Upper lobe of left lung (tissue), 6 donors: ENCODE measurements around the gene MBNL2. TPM values are rescaled to one million over a fixed set of nuclear protein-coding genes. Genes with fewer than 3 reads are reported as not detected.

Source experiments
- ATAC-seq, 2 donors: fragments of 200-7000 bp; cut with Tn5 transposase; one replicate each; pipeline ENCODE4 v1.9.1; 2022; ENCODE audit warnings: mild to moderate bottlenecking in 2 of 2, moderate library complexity in 2 of 2; ENCODE audit not compliant: low FRiP score in 2 of 2
- DNase-seq, 2 donors: peaks; one replicate each; pipeline ENCODE4 v3.0.0-alpha.2; 2019 to 2020
- H3K27ac ChIP-seq, 4 donors: fragments of 200-600 bp; sonication (generic); one replicate each; pipeline ENCODE4 v1.5.1; 2016 to 2019
- H3K27me3 ChIP-seq, 4 donors: fragments of 200-600 bp; sonication (generic); one replicate each; pipeline ENCODE4 v1.5.1; 2017 to 2019
- H3K36me3 ChIP-seq, 4 donors: fragments of 200-600 bp; sonication (generic); one replicate each; pipeline ENCODE4 v1.5.1; 2016 to 2019
- H3K4me1 ChIP-seq, 4 donors: fragments of 200-600 bp; sonication (generic); one replicate each; pipeline ENCODE4 v1.5.1; 2018 to 2019
- H3K4me3 ChIP-seq, 4 donors: fragments of 200-600 bp; sonication (generic); one replicate each; pipeline ENCODE4 v1.5.1; 2017 to 2019; ENCODE audit warnings: mild to moderate bottlenecking in 2 of 4, moderate library complexity in 1 of 4
- H3K9me3 ChIP-seq, 4 donors: fragments of 200-600 bp; sonication (generic); one replicate each; pipeline ENCODE4 v1.5.1; 2018 to 2019
- EP300 ChIP-seq, 4 donors: sonication (generic); formaldehyde crosslinking; IDR thresholded peaks; one replicate each; pipeline ENCODE4 v1.5.1; 2017; ENCODE audit warnings: antibody characterized with exemption in 4 of 4, control low read depth in 2 of 4
- POLR2A ChIP-seq, 4 donors: fragments of 450-650 bp; IDR thresholded peaks; one replicate each; pipeline ENCODE4 v1.5.1; 2016 to 2017; ENCODE audit warnings: antibody characterized with exemption in 4 of 4, mild to moderate bottlenecking in 2 of 4
- POLR2AphosphoS5 ChIP-seq, 2 donors: sonication (generic); formaldehyde crosslinking; IDR thresholded peaks; one replicate each; pipeline ENCODE4 v1.5.1; 2017; ENCODE audit warnings: antibody characterized with exemption in 2 of 2
- WGBS, 2 donors: methylation state at CpG; one replicate each; pipeline ENCODE4 v1.1.5; 2017 to 2018; 5-methylcytosine and 5-hydroxymethylcytosine counted together
- total RNA-seq, 6 donors: library from RNA; depleted of rRNA in 4 of 6; stranded (reverse); fragments of >200 nt in 4 of 6; gene quantifications; one replicate each; pipeline versions ENCODE4 v1.1.0 to v1.2.1, GENCODE V29; 2016 to 2021
- TF ChIP-seq, protein P1 (sequence below), 6 experiments: fragments of 450-650 bp in 4 of 6; fragments of 200-600 bp in 2 of 6; sonication (generic) in 2 of 6; IDR thresholded peaks; one replicate each; pipeline ENCODE4 v1.5.1; 2016 to 2019; ENCODE audit warnings: antibody characterized with exemption in 6 of 6
- donor health status: DM: no; HTN: no; CAD: no; lungs with moderate emphysema.
- donor health status: DM: no; HTN: yes; CAD: no; lungs with severe emphysema.

Gene MBNL2
- total RNA-seq, 6 donors from 2014 or later, result 40.9 to 78.4 (median 51.3) TPM

- no peaks in the 10 kb centered on the region for H3K9me3 ChIP-seq
- peak overlapping the region in 1 of 4 donors; percentile 30 for H3K27ac ChIP-seq
- H3K27me3 ChIP-seq, result no peaks in the 10 kb centered on the region
- H3K4me1 ChIP-seq, result peaks cover 0 to 4% (median 0%) of the 10 kb centered on the region in 4 donors
- no peak overlapping the region for H3K4me3 ChIP-seq
- TF ChIP-seq, protein P1, sequence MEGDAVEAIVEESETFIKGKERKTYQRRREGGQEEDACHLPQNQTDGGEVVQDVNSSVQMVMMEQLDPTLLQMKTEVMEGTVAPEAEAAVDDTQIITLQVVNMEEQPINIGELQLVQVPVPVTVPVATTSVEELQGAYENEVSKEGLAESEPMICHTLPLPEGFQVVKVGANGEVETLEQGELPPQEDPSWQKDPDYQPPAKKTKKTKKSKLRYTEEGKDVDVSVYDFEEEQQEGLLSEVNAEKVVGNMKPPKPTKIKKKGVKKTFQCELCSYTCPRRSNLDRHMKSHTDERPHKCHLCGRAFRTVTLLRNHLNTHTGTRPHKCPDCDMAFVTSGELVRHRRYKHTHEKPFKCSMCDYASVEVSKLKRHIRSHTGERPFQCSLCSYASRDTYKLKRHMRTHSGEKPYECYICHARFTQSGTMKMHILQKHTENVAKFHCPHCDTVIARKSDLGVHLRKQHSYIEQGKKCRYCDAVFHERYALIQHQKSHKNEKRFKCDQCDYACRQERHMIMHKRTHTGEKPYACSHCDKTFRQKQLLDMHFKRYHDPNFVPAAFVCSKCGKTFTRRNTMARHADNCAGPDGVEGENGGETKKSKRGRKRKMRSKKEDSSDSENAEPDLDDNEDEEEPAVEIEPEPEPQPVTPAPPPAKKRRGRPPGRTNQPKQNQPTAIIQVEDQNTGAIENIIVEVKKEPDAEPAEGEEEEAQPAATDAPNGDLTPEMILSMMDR (IDR thresholded peaks at IDR 0.05), result no peak
- TF ChIP-seq POLR2AphosphoS5 (IDR thresholded peaks at IDR 0.05) (no peak), POLR2A (IDR thresholded peaks at IDR 0.05) (no peak), EP300 (IDR thresholded peaks at IDR 0.05) (no peak)
- DNase-seq (no peak), ATAC-seq (no peak)
- peaks cover 0 to 29% (median 4%) of the 10 kb centered on the region in 4 donors for H3K36me3 ChIP-seq
- WGBS, 2 donors, result 68 to 72% methylated on average over 1 of the region's 1 CpG
Measured at GRCh38 chr13:97392020-97392419, 169.9 kb downstream of the MBNL2 start.

- no peak for ATAC-seq
Measured at GRCh38 chr13:97394542-97394941, 172.4 kb downstream of the MBNL2 start.

DNA sequence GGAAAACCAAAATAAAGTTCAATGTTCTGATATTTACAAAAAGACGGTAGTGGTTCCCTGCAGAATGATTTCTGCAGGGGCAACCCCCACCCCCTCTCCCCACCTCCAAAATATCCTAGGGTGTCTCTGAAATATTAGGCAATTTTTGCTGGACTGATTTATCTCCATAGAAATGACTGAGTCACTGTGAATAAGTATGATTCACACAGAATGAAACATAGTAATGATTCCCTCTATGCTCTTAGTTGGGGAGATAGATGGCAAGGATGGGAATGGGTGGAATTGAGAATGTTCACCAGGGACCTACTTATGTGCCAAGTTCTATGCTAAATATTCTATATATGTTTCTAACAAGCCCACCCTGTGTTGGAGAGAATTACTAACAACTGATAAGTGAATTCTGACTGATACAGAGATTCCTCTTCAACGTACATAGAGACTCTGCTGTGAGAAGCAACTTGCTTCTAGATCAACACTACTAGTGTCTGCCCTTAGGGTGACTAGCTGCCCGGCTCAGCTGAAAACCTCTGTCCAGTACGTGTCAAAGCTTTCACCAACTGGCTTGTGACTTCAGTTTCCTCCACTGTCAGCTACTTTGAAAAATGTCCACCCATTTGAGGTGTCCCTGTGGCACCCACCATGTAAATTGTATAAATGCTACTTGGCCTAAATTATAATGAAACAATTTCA is 173.5 kb downstream of the MBNL2 start:
- no peak for DNase-seq
- Histone ChIP-seq H3K4me3 (no peak overlapping the region), H3K36me3 (peaks cover 0 to 21% (median 3%) of the 10 kb centered on the region in 4 donors), H3K4me1 (no peaks in the 10 kb centered on the region), H3K27ac (no peak overlapping the region), H3K27me3 (no peaks in the 10 kb centered on the region), H3K9me3 (no peaks in the 10 kb centered on the region)
- peak in 1 of 2 donors; percentile 14 for ATAC-seq
- TF ChIP-seq EP300 (IDR thresholded peaks at IDR 0.05) (no peak), POLR2A (IDR thresholded peaks at IDR 0.05) (no peak), POLR2AphosphoS5 (IDR thresholded peaks at IDR 0.05) (no peak)
- TF ChIP-seq, protein P1 (IDR thresholded peaks at IDR 0.05), result no peak
- WGBS, 2 donors, result 88 to 91% methylated on average over 4 of the region's 4 CpGs

More at GRCh38 chr13:97394542-97394941, 172.4 kb downstream of the MBNL2 start:
- DNase-seq, result no peak
- H3K9me3 ChIP-seq, result no peaks in the 10 kb centered on the region
- H3K27ac ChIP-seq, result no peak overlapping the region
- no peak overlapping the region for H3K4me3 ChIP-seq
- no peaks in the 10 kb centered on the region for H3K4me1 ChIP-seq
- TF ChIP-seq POLR2AphosphoS5 (IDR thresholded peaks at IDR 0.05) (no peak), EP300 (IDR thresholded peaks at IDR 0.05) (no peak), POLR2A (IDR thresholded peaks at IDR 0.05) (no peak)
- TF ChIP-seq, protein P1 (IDR thresholded peaks at IDR 0.05), result no peak
- no peaks in the 10 kb centered on the region for H3K27me3 ChIP-seq
- peaks cover 0 to 21% (median 3%) of the 10 kb centered on the region in 4 donors for H3K36me3 ChIP-seq

- 59 to 67% methylated on average over 10 of the region's 10 CpGs for WGBS, 2 donors
- H3K27me3 ChIP-seq, result no peaks in the 10 kb centered on the region
- no peak for ATAC-seq
- DNase-seq, result no peak
- no peak for TF ChIP-seq POLR2A (IDR thresholded peaks at IDR 0.05)
- TF ChIP-seq, protein P1 (IDR thresholded peaks at IDR 0.05), result no peak
- no peaks in the 10 kb centered on the region for H3K9me3 ChIP-seq
- peaks cover 0 to 7% (median 3%) of the 10 kb centered on the region in 4 donors for H3K36me3 ChIP-seq
- H3K27ac ChIP-seq, result no peak overlapping the region
- no peaks in the 10 kb centered on the region for H3K4me1 ChIP-seq
- H3K4me3 ChIP-seq, result no peak overlapping the region
Measured at GRCh38 chr13:97397267-97397666, 175.1 kb downstream of the MBNL2 start.

- Histone ChIP-seq H3K9me3 (no peaks in the 10 kb centered on the region), H3K27me3 (no peaks in the 10 kb centered on the region), H3K27ac (no peak overlapping the region), H3K4me1 (no peaks in the 10 kb centered on the region), H3K4me3 (no peak overlapping the region), H3K36me3 (no peaks in the 10 kb centered on the region)
- TF ChIP-seq POLR2AphosphoS5 (IDR thresholded peaks at IDR 0.05) (no peak), POLR2A (IDR thresholded peaks at IDR 0.05) (no peak), EP300 (IDR thresholded peaks at IDR 0.05) (no peak)
- TF ChIP-seq, protein P1 (IDR thresholded peaks at IDR 0.05), result no peak
- no peak for ATAC-seq
- no peak for DNase-seq
- WGBS, 2 donors, result 62 to 78% methylated on average over 3 of the region's 3 CpGs
Measured at GRCh38 chr13:97401421-97401820, 179.3 kb downstream of the MBNL2 start.
